Stimulated activated CD8-positive, alpha-beta memory T cell treated with anti-CD3 and anti-CD28 coated beads, Interleukin-4, amount 100 ng/mL, for 1 hour (primary cell): ENCODE data around the gene ADPRHL1.

ENCODE experiments used
- DNase-seq, 2 donors: peaks; one replicate each; pipeline ENCODE4 v3.0.0-alpha.2; 2020; ENCODE audit warnings: low read depth in 2 of 2, low spot score in 1 of 2

ADPRHL1 gene

DNA sequence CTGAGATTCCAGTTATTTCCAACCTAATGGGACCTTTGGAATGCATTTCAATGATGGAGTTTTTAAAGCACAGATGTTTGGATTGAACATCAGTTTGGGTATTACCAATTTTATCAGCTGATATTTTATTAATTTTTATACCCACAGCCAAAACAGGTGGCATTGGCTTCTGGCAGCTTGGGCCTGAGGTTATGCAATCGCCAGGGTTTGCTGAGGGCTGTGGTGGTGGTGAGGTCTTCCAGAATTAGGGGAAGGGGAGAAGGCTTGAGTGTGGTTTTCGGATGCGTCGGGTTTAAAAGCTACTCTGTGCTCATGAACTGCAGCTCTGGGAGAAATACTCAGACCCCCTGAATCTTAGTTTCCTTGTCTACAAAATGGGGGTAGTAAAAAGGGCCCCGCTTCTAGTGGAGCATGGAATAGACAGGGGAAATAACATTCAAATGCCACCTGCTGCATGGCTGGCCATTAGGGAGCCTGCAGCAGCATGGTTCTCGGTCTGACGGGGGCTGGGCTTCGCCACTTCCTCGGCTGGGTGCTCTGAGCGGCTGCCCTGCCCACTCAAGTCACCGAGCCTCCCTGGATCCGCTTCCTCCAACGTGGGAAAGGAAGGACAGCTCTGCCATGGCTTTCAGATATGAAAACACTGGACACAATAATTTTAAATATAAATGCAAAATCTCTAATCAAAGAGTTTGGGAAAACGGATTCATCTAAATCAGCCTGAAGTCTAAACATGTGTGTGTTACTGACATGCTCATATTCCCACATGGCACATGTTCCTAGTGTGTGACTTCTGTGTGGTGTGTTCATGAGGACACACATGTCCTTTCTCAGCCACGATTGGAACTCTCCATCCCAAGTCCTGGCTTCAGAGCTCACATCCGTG, 35.2 kb downstream of the ADPRHL1 start:
- DNase-seq, result no peak

DNA sequence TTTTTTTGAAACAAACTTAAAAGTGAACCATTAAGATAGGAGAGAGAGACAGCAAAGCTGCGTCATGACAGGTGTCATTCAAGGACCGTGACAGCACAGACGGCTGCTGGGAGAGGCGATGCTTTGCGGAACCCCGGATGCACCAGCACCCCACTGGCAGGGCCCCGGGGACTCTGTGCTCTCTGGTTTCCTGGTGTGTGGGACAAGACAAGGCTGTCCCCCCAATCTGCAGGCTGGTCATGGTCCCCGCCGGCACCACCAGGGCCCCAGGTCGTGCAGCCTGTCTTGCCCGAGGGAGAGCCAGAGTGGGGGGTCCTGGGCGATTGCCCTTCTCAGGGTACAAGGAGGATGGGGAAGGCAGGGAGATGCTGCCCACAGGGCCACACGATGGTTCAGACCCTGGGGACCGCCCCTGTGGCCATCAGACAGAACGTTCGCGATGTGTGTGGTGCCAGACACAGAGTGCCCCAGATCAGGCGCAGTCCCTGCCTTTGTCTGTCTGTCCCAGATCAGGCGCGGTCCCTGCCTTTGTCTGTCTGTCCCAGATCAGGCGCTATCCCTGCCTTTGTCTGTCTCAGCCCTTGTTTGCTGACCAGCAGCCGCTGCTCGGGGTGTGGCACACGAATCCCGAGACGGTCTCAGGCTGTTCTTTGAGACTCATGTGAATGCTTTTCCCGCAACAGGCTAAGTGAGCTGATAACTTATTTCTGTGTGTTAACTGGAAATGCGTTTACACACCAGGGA, 36.1 kb downstream of the ADPRHL1 start:
- DNase-seq, result no peak

DNA sequence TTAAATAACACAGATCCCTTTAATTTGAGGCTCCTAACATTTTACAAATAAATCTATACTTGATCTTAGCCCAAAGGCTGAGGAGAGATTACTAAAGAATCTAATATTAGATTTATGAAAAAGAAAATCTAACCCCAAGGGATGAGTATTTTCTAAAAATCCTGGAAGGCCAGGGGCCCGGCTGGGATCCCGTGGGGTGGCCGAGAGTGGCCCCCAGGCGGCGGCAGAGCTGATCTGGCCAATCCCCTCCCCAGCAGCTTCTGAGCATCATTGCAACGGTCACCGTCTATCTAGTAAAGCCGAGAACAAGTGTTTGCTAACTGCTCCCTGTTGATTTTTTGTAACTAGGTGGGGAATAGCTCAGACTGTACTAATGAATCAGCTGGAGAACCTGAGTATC, 37.5 kb downstream of the ADPRHL1 start:
- no peak for DNase-seq

DNA sequence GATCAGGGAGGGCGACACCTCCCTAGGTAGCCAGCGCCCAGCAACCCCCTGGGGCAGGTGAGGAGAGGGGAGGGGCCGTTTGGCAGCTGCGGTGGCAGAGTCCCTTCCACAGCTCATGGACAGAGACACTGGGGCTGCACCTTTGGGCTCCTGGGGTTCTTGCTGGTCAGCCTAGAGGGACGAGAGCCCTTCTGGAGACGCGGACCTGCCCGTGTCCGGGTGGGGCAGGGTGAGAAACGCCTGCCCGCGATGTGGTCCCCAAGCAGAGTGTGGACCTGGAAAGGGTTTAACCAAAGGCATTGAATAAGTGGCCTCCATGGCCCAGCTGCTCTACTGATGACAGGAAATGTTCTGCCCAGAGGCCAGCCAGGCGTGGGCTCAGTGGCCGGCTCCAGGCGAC, 38.3 kb downstream of the ADPRHL1 start:
- no peak for DNase-seq

DNA sequence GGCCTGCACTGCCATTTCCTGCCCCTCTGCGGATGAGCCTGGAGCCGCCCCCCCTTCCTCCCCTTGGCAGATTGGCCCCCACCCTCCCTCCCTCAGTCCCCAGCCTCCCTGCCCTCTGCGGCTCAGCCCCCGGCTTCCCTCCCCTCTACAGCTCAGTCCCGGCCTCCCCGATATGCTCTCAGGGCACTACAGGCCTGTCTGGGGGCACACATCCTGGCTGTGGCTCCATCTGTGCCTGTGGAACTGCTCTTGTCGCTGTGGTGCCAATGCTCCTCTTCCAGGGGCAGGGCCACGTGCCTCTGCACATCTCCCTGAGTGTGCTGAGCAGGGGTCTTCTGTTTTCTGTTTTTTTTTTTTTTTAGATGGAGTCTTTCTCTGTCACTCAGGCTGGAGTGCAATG, 39.0 kb downstream of the ADPRHL1 start:
- no peak for DNase-seq

DNA sequence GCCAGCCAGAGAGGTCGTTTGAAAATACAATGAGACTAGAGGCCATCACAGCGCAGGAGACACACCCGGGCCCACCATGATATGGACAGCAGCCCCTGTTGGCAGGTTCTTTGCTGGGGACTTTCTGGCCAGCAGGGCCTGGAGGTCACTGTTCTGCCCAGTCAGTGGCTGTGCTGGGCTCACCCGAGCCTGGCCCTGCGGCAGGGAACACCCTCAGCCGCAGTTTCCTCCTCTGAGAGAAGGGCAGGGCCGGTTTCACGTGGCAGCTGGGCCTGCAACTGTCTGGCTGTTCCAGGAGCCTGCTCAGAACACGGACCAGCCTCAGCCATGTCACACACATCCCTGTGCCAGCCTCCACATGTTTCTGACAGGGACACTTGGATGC, 39.4 kb downstream of the ADPRHL1 start:
- no peak for DNase-seq

DNA sequence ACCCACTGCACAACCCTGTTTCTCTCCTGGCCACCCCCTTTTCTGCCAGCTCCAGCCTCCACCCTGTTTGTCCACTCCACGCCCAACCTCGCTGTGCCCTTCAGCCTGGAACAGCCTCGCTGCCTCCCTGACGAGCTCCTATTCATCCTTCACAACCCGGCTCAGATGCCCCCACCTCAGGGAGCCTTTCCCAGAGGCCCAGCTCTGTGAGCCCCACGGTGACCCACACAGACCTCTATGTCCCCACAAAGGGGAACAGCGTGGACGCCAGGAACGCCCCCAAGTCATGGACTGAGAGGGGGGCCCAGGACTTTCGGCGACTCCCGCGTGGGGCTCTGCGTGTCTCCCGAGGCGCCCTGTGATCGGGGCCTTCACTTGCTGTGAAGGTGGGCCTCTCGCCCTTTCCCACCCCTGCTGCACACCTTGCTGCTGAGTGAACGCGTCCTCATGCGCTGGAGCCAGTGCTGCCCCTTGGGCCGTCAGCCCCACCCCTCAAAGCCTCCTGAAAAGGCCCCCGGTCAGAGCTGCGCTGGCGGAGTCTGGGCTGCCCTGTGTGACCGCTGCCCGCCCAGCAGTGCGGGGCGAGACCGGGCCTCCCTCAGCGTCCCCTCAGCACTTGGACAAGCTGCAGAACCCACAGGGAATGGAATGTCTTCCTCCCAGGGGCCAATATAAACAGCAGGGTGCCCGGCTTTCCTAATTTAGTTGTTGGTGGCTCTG, 40.0 kb downstream of the ADPRHL1 start:
- DNase-seq, result no peak

DNA sequence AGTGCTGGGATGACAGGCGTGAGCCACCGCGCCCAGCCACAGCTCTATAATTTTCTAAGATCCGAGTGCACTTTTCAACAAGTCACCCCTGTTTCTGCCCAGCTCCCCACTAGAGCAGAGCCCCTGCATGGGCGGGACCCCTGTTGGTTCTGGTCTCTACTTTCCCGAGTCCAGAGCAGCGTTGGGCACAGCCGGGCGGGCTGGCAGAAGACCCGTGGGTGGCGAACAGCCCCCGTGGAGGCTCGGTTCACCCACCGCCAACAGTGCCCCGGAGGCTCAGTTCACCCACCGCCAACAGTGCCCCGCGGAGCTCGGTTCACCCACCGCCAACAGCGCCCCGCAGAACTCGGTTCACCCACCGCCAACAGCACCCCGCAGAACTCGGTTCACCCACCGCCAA, 40.8 kb downstream of the ADPRHL1 start:
- no peak for DNase-seq

DNA sequence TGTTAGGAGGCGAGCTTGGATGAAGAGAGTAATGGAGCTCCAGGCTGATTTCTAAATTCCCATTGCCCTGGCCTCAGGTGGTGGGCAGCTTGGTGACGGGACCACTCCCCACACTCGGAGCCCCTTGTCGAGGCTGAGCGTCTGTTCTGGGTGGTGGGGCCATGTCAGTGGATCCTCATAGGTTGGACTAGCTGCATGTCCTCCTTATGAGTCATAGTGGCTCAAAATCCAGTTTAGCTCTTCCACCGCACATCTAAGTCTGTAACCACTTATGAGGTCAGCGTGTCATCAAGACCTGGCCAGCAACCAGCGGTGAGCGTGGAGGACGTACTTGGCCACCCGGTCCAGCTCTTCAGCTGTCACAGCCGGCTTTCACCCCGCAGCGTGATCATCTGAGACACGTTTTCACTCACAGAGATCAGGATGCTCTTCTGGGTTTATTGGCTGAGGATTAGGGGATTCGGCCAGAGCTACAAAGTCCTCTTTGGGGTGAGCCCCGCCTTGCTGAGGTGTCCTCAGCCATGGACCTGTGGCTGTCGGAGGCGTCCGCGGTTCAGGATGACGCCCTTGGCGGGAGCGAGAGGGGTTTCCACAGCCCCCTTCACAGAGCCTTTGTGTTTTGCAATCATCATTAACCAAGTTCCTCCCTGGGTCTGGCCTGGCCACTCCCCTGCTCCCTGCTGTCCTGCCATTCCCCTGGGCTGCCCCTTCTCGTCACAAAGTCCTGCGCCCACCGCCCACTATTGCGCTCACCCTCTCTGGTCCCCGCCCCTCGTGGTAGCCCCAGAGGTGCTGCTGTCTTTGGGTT, 41.9 kb downstream of the ADPRHL1 start:
- no peak for DNase-seq

DNA sequence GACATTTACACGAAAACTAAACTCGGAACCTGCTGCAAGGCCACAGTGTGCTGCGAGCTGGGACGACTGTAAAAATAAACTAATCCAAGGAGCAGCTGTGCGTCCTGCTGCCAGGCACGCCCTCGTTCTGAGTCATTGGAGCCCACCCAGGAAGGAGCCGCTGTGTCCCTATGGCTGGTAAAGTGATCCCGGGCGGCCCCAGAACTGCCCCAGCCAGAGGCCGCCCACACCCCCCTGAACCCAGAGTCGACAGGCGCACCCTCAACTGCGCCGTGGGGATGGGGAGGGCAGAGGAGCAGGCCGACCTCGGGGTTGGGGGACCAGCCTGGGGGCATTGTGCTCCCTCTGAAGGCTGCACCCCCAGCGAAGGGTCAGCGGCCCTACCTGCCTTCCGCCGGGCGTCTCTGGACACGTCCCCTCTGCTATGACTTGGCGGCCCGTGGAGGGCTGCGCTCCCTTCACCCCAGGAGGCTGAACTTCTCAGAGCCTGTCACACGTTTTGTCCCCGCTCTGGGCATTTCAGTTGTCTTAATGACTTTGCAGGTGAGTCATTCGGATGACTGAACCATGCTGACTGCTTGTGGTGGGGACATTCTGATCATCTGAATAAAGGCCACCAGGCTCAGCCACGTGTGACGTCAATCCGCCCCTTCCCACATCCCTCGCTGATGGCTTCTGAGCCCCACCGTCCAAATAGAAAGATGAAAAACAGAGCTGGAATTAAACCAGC, 42.7 kb downstream of the ADPRHL1 start:
- no peak for DNase-seq

DNA sequence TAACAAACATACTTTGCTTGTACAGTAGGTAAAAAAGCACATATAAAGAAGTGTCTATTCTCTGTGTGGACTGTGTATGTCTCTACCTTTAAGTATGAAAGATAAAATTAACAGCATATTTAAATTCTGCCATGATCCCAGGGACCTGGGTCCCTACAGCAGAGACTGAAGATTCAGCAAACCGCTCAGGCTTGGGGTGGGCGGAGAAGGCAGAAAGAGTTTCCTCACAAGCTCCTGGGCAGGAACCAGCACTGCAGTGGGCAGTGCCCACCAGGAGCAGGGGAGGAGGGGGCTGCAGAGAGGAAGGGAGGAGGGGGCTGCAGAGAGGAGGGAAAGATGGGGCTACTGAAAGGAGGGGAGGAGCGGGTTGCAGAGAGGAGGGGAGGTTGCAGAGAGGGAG, 44.7 kb downstream of the ADPRHL1 start:
- DNase-seq, result no peak

DNA sequence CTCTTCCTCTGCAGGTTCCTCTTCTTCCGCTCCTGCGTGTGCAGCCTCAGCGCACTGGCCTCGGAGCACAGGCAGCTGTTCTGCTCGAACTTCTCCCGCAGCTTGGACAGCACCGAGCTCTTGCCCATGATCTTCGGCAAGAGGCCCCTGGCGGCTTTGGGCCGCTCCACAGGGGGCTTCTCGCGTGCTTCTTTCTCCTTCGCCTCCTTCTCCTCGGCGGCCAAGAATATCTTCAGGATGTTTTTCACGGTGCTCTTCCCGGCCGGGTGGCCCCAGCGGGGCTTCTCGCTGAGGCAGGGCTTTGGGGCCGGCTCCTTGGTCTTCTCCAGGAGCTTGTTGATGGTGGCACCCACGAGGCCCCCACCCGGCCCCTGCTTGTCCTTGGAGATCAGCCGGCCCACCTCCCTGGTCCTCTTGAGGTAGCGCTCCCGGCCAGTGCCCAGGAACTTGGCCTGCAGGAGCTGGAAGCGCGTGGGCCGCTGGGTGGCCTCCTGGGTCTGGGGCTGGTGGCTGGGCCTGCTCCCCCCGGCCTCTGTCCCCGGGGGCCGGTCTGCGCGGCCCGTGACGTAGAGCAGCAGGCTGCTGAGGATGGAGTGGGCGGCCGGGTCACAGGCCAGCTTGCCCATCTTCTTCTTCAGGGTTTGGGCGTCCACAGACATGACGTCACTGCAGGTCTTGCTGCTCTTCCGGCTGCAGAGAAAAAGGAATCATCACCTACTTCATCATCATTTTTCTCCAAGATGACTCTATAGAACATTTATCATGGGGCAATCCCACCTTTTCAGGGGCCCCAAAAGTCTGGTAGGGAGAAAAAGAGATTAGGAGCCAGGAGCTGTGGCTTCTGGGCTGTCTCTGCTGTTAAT, 45.5 kb downstream of the ADPRHL1 start:
- no peak for DNase-seq

DNA sequence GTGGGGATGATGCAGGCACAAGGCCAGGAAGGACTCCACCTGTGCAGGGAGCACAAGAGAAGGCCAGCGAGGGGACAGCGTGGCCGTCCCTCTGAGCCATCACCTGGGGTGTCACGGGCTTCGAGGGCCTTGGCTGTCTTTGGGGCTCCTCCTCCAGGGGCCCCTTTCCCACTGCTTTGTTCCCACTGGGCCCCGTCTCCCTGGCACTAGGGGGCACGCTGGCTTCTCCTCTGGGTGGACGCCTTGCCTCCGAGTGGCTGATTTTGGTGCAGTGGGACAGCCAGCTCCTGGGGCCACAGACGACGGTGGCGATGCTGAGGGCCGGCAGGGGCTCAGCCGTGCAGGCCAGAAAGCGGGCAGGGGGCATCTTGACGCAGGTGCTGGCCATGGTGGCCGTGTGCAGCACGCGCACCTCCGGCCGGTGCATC, 46.2 kb downstream of the ADPRHL1 start:
- DNase-seq, result no peak

DNA sequence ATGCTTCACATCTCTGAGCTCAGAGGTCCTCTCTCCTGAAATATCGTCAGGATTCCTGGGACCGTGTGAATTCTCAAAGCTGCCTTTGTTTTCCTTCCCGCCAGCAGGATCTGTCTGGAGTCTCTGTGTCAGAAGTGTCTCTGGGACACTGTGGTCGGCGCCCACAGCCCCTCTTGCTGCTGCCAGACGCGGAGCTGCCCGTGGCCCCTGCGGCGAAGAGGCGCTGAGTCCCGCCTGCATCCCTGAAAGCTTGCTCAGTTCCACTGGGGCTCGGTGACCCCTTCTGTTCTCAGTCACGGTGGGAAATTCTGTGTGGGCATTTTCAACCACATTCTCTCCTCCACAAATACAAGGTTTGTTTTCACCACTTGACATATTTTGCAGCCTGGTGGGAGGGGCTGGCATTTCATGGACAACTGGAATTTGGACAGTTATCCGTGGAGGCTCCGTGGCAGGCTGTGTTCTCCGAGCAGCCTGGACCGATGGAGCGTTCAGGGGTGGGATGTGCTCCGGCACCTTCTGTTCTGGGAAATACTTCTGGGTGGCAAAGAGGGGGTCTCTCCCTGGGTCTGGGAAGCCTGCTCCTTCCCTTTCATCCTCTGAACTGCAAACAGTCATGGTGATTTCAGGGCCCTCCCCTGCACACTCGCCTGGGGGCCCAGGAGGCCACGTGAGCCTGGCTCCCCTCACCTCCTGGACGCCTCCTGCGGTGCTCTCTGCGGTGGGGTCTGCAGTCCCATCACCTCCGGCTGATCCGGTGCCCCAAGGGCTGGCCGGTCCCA, 46.8 kb downstream of the ADPRHL1 start:
- DNase-seq, result no peak

DNA sequence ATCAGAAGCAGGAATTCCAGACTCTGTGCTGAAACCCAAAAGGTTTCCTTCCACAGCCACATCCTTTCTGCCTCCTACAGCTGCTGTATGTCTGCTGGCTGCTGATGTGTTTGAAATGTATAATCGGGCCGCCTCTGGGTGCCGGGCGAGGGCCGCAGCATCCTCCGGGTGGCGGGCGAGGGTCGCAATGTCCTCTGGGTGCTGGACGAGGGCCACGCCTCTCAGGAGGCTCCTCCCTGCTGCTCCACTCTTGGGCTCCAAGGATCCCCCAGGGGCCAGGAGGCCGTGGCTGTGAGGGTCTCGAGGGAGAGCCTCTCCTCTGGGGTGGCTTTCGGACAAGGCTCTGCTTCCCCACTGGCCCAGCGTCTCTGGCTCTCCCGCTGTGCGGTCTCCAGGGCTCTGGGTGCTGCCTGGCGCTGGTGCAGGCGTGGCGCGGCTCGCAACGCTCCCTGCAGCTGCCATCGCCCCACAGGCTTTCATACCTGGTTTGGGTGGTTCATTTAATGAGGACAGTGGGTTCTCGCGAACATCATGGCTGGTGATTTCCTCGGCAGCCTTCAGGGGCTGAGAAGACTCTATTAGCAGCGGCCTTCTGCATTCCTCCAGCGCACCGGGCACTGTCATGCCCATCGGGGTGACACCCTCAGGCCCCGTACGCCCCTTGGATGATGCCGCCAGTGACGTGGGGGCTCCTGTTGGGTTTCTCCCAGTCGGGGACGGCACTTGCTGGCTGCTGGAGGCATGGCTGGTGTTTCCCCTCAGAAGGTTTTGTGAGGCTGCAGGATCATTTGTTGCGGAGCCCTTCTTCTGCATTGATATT, 47.6 kb downstream of the ADPRHL1 start:
- no peak for DNase-seq

DNA sequence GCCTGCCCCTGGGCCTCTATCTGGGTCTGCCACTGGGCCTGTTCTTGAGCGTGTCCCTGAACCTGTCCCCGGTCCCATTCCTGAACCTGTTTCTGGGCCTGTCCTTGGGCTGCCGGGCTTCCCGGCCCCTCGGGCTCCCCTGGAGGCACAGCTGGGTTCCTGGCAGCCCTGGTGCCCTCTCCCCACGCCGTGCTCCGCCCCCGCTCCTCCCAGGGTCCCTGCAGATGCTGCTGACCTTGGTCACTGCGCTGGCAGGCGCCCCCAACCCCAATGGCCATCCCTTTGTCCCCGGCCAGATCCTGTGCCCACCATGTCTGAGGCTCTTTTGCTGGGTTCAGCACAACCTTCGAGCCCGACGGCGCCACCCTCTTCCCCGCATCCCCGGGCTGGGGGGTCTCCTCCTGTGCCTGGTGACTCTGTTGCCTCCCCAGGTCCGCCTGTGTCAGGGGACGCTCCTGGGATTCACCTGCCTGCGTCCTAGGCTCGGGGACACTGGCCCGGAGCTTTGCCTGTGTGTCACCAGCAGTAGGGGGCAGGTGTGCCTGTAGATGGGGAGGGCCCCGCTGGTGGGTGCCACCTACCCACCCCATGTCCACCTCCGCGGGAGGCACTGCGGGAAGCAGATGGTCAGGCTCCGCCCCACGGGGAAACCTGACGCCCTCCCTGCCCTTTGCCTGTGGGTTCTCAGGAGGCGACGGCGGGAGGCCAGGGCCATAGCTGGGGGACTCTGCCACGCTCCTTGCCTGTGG, 48.4 kb downstream of the ADPRHL1 start:
- DNase-seq, result no peak

DNA sequence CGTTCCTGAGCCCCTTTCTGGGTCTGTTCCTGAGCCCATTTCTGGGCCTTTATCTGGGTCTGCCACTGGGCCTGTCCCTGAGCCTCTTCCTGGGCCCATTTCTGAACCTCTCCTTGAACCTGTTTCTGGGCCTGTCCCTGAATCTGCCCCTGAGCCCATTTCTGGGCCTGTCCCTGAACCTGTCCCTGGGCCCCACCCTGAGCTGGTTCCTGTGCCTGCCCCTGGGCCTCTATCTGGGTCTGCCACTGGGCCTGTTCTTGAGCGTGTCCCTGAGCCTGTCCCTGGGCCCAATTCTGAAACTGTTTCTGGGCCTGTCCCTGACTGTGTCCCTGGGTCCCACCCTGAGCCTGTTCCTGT, 48.9 kb downstream of the ADPRHL1 start:
- DNase-seq, result no peak
